ENCODE data around the gene OR4E1. TPM values are rescaled to one million over a fixed set of nuclear protein-coding genes. Genes with fewer than 3 reads are reported as not detected.

Gene OR4E1
- total and polyA plus RNA-seq, 4 donors = not detected

DNA sequence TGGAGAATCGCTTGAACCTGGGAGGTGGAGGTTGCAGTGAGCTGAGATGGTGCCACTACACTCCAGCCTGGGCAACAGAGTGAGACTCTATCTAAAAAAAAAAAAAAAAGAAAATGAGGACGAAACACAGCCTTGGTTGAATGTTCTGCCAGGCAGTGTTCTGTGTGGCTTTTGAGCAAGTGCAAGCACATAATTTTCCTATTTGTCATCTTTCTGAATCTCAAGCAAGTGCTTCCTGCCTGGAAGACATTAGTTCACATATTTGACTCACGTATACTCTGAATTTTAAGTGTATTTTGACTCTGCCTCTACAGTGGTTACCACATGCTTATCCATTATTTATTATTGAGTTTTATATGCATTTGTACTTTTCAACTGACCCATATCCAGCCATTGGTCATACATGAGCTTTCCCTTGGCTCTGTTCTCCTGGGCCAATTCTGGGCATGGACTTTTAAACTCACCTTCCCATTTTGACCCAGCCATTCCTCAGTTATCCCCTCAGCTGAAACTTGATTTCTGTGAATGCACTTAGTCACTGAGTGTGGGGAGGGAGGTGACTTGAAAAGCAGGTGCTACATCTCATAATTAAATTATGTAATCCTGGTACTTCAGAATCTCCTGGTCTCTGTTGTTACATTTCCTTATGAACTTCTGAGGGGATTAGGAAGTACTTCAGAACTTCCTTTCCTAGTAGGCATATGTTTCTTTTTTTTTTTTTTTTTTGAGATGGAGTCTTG is 47.0 kb downstream of the OR4E1 start:
- no peaks in the 10 kb centered on the region for H3K4me1 ChIP-seq (ENCODE audit: control insufficient read depth in 4 of 4, insufficient read depth in 4 of 4, low read length in 3 of 4)
- TF ChIP-seq GABPA (IDR thresholded peaks at IDR 0.05 in 1 of 2, conservative IDR thresholded peaks at IDR 0.05 in 1 of 2) (no peak), TAF1 (conservative IDR thresholded peaks at IDR 0.05) (no peak), FOXA2 (IDR thresholded peaks at IDR 0.05) (no peak), FOXA1 (IDR thresholded peaks at IDR 0.05) (no peak), EGR1 (IDR thresholded peaks at IDR 0.05; ENCODE audit: low read depth in 2 of 2) (no peak), SP1 (IDR thresholded peaks at IDR 0.05) (no peak), RXRA (IDR thresholded peaks at IDR 0.05) (no peak)
- TF ChIP-seq, protein P1, sequence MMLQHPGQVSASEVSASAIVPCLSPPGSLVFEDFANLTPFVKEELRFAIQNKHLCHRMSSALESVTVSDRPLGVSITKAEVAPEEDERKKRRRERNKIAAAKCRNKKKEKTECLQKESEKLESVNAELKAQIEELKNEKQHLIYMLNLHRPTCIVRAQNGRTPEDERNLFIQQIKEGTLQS (IDR thresholded peaks at IDR 0.05) = no peak
- peaks cover 0 to 3% (median under 1%) of the 10 kb centered on the region in 4 donors for H3K9me3 ChIP-seq (ENCODE audit: control insufficient read depth in 4 of 4, low read length in 3 of 4)
- no peak for DNase-seq (ENCODE audit: low spot score)
- H3K4me3 ChIP-seq (ENCODE audit: low read depth in 1 of 3, low read length in 3 of 3) = no peak overlapping the region
- peaks cover 0 to 5% (median 0%) of the 10 kb centered on the region in 4 donors for H3K27me3 ChIP-seq (ENCODE audit: control insufficient read depth in 4 of 4, insufficient read depth in 4 of 4, low read length in 3 of 4)
- no peaks in the 10 kb centered on the region for H3K36me3 ChIP-seq (ENCODE audit: control insufficient read depth in 4 of 4, insufficient read depth in 3 of 4, low read depth in 1 of 4, low read length in 3 of 4)
- no peak overlapping the region for H3K27ac ChIP-seq (ENCODE audit: low read depth in 1 of 2, low read length in 2 of 2)
- WGBS = 68% methylated on average over 3 of the region's 3 CpGs
- no peak overlapping the region for H3K9ac ChIP-seq (ENCODE audit: low read depth in 1 of 2, low read length in 2 of 2)

Small RNA genes within 50 kb of the gene (small RNA-seq; reads per million reads assigned to genes)
- not detected for gene AC243972.3

Other genes with a start within 250 kb of the OR4E1 start
- gene CHD8, start 217.7 kb downstream of the OR4E1 start, total RNA-seq = 10 to 100 TPM; 27.3 to 29.5 TPM
- 10 to 100 TPM in 1 of 2 donors, 1 to 10 TPM in 1; 9.6 to 11.1 TPM for gene CHD8, start 217.7 kb downstream of the OR4E1 start, polyA plus RNA-seq
- gene RAB2B, start 196.9 kb downstream of the OR4E1 start, total RNA-seq = 10 to 100 TPM; 14.2 to 60.9 TPM
- gene RAB2B, start 196.9 kb downstream of the OR4E1 start, polyA plus RNA-seq = 1 to 10 TPM; 4.2 to 6.6 TPM
- 10 to 100 TPM; 18.3 to 22.4 TPM for gene TOX4, start 196.6 kb downstream of the OR4E1 start, total RNA-seq
- gene TOX4, start 196.6 kb downstream of the OR4E1 start, polyA plus RNA-seq = 10 to 100 TPM; 16.9 to 29.8 TPM
- 10 to 100 TPM; 26.0 to 50.8 TPM for gene METTL3, start 162.5 kb downstream of the OR4E1 start, total RNA-seq
- 10 to 100 TPM; 10.5 to 23.8 TPM for gene METTL3, start 162.5 kb downstream of the OR4E1 start, polyA plus RNA-seq
- 1 to 10 TPM in 1 of 2 donors, under 1 TPM in 1; 0.92 to 2.9 TPM for gene SALL2, start 147.5 kb downstream of the OR4E1 start, total RNA-seq
- under 1 TPM; 0.49 to 0.63 TPM for gene SALL2, start 147.5 kb downstream of the OR4E1 start, polyA plus RNA-seq
- not detected for gene OR10G3, start 93.7 kb downstream of the OR4E1 start, total RNA-seq
- not detected for gene OR10G3, start 93.7 kb downstream of the OR4E1 start, polyA plus RNA-seq
- not detected for gene OR10G2, start 38.9 kb downstream of the OR4E1 start, total RNA-seq
- gene OR10G2, start 38.9 kb downstream of the OR4E1 start, polyA plus RNA-seq = not detected
- gene OR4E2, start 20.0 kb downstream of the OR4E1 start, total RNA-seq = not detected
- not detected for gene OR4E2, start 20.0 kb downstream of the OR4E1 start, polyA plus RNA-seq